Measurements from ENCODE around the gene EYA2. TPM values are rescaled to one million over a fixed set of nuclear protein-coding genes. Genes with fewer than 3 reads are reported as not detected.

EYA2 gene
- total RNA-seq, 1 donor from 2014 or later: 15.3 TPM

DNA sequence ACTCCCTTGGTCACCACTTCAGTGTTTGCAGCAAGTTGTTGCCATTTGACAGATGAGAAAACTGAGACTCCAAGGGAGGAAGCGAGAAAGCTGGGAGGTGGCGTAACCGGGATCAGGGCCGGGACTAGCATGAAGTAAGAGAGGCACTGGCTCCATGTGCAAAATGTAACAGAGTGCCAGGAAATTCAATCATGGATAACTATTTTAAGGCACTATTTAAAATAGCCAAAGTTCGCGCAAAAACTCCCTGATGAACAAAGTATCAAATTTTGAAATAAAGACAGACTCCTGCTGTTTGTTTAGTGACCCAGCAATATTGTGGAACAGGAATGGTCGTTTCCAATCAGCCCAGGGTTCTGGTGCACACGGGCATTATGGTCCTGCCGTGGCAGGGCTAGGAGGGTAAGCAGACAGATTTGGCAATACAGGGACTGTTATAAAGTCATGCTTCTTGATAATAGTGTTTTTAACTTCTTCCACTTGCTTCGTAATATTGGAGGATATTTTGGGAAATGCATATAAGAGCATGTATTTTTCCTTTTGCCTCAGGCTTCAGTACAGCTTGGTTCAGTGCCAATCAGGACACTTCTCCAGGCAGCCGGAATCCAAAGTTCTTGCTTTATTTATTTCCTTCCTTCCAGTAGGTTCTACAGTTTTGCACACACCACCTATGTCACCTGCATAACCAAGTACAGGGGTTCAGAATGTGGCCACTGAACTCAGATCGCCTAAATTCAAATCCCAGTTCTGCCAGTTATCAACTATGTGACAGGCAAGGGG is 141.6 kb downstream of the EYA2 start:
- DNase-seq (ENCODE audit: low spot score): no peak

DNA sequence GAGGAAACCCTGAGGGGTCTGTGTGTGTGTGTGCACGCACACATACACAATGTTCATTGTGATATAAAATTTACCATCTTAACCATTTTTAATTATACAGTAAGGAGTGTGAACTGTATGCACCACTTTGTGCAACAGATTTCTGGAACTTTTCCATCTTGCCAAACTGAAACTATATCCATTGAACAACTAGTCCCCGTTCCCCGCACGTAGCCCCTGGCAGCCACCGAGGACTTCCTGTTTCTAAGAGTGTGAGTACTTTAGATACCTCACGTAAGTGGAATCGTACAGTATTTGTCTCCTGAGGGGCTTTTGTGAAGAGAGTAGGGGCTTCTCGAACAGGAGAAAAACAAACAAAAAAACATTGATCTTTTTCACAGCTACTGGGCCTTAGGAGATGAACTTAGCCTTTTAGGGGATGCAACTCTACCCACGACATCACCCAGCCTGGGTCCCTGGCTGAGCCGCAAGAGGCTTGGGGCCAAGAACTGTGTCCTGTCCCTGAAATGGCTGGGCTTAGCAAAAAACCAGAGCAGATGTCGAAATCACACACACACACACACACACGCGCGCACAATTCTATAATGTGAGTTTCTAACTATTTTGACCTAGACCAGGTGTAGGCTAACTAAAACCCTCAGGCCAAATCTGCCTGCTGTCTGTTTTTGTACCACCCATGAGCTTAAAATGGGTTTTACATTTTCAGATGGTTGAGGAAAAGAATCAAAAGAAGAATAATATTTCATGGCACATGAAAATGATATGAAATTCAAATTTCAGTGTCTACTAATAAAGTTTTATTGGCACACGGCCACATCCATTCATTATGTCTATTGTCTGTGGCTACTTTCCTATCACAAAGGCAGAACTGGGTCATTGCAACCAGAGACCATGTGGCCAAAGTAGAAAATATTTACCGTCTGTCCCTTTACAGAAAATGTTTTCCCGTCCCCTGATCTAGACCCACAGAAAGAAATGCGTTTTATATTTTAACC is 144.2 kb downstream of the EYA2 start:
- DNase-seq (ENCODE audit: low spot score): no peak

DNA sequence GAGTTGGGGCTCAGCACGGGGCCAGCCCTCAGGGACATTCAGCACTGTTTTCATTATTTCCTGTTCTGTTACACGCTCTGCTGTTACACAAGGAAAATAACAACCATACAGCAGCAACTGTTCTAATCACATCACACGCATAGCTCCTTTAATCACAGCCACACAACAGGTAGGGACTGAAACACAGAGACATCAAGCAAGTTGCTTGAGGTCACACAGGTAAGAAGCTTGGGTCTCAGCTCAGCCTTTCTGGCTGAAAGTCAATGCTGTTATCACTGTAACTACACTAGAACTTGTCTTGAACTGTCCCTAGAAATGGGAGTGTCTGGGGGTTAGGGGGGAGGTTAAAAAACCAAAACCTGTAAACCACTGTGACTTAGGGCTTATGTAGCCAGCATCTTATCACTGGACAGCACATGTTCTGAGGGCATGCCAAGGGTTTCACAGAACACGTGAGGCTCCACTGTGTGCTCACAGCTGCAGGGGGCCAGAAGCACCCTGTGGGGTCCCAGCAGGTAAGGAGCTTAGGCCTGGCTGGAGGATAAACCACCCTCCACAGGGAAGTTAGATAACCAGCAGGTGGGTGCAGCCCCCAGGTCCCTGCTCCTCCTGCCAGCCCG is 146.0 kb downstream of the EYA2 start:
- no peak for DNase-seq (ENCODE audit: low spot score)

DNA sequence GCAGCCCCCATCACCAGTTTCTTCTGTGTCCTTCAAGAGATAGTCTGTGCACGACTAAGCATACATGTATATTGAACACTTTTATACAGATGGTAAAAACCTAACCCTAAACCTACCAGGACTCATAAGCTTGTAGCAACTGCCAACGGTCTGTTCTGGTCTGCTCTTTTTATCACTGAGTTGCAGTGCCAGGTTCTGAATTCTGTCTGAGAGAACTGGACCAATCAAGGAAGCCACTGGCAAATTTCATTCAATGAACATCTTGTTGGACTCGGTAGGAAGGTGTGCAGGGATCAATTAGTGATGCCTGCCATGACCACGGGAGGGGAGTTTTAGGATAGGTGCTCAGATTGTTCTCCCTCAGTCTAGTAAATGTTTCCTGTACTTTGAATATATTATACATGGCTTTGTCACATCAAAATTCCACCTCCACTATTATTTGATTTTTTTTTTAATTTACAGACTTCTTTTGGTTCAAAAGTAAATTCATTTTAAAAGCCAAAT is 146.8 kb downstream of the EYA2 start:
- DNase-seq (ENCODE audit: low spot score): no peak

DNA sequence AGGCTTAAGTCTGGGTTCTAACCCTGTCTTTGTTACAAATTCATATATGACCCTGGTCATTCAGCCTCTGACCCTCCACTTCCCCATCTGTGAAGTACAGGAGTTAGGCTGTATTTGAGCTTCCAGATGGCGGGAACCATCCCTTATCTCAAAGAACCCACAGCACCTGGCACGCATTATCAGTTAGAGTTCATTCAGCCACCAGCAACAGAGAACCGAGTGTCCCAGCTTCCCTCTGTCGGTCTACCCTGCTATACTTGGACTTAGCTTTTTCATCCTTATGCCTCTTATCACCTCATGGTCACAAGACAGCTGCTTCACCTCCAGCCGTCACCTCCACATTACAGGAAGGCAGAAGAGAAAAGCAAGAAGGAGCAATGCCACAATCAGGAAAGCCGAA is 147.8 kb downstream of the EYA2 start:
- no peak for DNase-seq (ENCODE audit: low spot score)

DNA sequence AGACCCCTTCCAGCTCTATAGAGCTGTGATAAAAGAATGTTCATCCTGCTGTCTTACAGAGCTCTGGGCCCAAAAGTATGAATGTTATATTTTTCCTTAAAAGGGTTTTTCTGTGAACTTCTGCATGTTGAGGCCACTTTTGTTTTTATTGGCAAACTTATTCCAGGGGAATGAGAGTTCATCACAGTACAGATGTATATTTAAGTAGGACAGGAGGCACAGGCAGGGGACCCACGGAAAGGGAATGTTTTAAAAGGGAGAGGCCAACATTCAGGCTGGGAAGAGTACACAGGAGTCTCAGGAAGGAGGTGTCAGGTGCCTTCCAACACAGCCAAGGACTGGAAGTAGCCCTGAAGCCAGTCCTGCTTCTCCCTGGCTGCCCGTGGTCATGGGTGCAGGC is 148.4 kb downstream of the EYA2 start:
- no peak for DNase-seq (ENCODE audit: low spot score)

DNA sequence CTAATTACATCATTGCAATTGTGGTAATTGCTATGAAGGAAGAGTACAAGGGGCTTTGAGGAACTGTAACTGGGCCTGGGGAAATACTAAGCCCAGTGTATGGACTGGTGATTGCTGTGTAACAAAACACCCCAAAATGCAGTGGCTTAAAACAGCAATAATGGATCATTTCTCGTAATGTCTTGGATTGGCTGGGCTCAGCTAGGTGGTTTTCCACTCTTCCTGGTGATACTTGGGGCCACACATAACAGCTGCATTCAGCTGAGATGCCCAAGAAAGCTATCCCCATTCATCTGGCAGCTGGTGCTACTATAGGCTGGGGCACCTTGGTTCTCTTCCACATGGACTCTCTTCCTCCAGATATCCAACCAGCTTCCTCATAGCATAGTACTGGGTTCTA is 150.3 kb downstream of the EYA2 start:
- no peak for DNase-seq (ENCODE audit: low spot score)

DNA sequence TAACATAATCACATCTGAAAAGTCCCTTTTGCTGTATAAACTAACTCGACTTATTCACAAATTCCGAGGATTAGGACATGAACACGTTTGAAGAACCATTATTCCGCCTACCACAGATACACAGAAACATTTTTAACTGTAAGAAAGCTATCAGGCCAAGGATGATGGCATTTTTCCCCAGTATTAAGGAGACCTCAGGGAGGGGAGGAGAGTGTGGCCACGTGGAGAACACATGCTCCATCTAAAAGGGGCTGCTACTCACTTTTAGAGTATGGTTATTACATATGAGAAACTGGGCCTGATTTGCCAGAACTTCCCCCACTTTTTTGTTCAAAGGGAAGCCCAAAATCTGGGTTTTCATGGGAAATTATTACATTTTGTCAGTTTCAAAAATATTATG is 153.4 kb downstream of the EYA2 start:
- no peak for DNase-seq (ENCODE audit: low spot score)

DNA sequence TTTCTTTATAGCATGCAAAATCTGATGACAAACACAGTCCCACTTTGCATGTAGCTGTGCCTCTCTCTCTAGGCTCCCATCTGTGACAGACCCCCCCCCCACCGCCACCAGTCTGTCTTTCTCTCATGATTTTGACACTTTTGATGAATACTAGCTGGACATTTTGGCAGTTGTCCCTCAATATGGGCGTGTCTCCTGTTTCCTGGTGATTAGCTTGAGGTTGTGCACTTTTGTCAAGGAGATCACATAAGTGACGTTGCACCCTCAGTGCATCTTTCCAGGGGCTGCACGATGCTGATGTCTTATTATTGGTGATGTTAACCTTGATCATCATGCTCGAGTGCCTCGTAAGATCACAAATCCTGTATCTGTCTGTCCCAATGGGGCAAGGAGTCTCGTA is 155.1 kb downstream of the EYA2 start:
- no peak for DNase-seq (ENCODE audit: low spot score)

DNA sequence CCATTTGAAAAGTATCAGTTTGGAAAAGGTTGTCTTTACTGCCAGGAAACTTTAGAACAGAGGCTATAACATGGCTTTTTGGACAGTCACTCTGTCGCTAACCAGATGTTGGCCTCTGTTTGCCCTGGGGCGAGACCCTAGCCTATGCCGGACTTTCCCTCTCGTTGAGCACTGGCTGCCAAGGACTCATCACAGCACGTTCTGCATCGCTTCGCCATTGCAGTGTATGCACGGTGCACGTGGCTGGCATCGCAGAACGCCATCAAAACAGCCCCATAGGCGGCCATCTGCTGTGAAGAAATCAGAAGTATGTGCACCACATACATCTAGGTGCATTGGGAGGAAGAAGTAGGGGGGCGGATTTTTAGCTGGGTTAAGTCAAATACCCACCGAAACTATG is 156.4 kb downstream of the EYA2 start:
- DNase-seq (ENCODE audit: low spot score): no peak

DNA sequence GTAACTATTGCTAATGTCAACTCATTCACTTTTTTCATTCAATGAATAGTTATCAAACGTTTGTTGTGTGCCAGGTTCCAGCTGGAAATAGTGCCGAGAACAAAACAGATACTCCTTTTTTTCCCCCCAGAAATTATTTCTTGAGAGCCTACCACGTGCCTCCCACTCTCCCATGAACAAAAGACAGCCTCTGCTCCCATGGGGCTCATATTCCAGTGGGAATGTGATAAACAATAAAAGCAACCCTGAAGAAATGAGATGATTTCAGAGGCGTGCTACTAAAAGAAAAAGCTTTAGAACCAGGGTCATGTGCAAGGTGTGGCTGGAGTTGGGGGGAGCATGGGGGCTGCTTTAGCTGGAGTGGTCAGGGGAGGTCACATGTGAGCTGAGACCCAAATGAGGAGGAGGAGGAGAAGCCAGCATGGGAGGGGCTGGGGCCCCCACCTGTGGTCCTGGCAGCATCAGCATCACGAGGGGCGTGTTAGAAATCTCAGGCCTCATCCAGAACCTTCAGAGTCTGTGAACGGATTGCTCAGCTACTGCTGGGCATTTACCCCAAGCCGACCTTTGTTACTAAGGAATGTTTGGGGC is 157.4 kb downstream of the EYA2 start:
- DNase-seq (ENCODE audit: low spot score): no peak

DNA sequence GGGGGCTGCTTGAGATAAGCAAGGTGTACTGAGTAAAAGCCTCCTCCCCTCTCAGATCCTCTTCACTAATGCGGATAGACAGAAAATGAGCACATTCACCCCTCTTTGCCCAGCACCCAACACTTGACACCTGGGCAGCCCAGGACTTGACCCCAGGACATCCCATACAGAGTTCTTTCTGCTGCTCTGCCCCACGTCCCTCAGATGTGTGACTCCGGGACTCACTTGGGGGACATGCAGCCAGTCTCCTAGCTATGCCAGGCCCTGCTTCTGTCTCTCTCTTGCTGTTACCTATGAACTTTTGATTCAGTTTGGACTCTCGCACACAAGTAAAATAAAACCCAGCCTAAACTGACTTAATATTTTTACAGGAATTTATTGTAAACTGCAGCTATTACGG is 159.9 kb downstream of the EYA2 start:
- no peak for DNase-seq (ENCODE audit: low spot score)

DNA sequence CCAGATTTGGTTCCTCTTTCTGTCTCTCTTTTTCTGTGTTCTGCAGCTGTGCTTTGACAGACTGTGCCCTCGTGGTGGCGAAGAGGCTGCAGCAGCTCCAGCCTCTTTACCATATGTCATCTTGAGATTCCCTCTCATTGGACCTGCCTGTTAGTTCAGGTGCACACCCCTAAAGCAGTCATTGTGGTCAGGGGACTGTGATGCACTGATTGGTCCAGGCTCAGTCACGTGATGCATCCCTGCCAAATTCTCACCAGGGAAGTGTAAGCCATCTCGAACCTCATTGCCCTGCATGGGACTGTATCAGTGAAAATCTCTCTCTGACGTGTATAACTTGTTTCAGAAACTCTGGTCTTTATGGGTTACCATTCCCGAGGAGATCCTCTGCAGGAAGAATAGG is 160.3 kb downstream of the EYA2 start:
- DNase-seq (ENCODE audit: low spot score): no peak

DNA sequence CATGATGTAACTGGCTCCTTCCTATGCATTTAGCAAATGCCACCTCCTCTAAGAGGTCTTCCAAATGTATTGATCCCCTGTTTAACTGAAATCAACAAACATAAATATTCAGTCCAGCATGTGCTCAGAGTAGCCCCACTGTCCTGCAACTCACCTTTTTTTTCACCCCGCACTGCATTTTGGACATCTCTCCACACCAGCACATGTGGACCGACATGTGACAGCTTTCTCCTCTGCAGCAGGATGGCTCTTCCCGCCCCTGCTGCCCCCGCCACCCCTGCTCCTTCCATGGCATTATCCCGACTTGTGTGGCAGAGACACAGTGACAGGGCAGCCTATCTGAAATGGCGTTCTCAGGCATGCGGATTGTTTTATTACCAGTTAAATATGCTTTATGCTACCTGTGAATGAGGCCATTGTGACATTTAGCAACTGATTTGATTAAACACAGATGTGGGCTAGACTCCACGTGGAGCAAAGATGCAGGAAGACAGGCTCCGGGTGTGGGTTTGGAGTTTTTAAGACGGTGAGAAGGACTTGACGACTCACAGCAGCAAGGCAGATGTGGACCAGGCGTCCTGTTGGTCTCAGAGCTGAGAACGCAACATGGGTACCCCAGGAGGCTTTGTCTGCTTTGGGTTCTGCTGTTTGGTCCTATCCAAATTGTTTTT is 161.2 kb downstream of the EYA2 start:
- DNase-seq (ENCODE audit: low spot score): no peak

DNA sequence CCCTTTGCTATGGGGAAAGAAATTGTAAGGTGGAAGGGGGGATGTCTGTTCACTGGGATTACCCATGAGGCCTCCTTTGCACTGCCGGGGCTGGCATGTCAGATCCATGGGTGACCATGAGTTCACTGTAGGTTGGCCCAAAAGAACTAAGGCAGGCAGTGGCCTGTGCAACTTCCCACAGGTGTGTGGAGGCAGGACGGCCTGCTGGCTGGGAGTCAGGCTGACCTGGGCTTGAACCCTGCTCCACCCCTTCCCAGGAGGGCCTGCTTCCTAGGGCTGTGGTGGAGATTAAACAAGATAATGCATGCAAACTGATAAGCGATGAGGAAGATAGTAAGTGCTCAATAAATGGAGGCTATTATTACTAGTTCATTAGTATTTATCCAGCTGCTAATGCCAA is 163.0 kb downstream of the EYA2 start:
- no peak for DNase-seq (ENCODE audit: low spot score)

DNA sequence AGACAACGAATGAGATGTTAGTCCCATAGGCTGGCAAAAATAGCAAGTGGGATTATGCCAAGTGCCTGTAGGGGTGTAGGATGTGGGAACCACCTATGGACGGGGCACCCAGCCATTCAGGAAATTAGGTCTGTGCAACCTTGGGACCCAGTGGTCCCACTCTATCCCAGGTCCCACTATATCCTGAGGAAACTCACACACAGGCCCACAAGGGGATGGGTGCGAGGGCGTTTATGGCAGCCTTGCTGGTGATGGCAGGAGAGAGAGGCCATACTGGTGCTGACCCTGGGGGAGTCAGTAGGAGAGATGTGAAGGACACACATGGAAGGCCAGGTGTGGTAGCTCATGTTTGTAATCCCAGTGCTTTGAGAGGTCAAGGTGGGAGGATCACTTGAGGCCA is 163.6 kb downstream of the EYA2 start:
- no peak for DNase-seq (ENCODE audit: low spot score)

DNA sequence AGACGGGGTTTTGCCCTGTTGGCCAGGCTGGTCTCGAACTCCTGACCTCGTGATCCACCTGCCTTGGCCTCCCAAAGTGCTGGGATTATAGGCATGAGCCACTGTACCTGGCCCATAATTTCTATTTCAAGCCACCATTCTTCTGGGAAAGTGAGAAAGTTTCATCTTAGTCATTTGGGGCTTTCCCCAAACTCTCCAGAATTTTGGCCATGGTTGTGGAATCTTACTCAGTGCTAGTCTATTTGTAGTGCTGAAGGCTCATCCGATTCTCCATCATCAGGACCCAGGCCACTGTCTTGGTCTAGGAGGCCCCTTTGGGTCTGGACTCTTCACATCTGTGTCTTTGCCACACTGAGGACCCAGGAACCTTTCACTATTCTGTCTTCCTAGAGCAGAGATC is 164.9 kb downstream of the EYA2 start:
- no peak for DNase-seq (ENCODE audit: low spot score)

DNA sequence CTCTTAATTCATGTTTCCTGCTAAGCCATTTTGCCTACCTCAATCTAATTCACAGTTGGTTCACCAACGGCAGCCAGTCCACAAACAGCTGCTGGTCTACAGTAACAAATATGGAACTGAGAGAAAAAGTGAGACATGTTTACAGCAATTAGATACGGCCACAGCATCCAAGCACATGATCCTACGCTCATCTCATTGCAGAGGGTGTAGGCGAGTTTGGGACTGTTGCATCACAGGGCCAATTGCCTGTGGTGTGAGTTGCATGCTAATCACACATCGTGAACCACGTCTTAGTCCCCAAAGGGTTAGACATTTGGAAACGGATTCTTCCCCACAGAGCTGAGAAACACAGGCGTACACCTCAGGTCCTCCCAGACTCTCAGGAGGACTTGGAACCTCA is 166.9 kb downstream of the EYA2 start:
- no peak for DNase-seq (ENCODE audit: low spot score)

DNA sequence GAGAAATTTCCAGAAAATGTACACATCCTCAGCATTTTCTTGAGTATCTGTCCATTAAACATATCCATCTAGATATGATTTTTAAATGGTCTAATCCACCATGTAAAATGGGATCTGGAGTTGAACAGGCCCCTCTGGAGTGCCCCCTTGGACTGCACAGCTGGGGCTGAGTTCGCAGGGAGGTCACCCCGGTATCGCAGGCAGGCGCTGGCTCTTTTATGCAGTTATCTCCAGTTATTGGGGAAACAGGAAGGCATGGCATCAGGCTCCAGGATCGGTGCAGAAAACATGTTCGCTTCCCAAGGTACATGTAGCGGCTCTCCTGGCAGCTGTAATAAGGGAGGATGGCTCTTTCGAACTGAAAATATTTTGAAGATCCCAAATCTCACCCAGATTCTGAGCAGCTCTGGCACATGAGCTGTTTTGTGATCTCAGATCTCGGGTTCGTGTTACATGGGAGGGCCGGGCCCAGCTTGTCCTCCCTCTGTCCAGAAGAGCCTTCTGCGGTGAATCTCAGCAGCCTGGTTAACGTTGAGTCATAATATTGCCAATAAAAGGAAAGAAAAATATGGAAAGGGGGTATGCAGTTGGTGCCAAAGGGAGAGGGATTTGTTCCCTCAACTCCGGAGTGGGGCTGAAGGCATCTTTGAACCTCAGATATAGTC is 167.7 kb downstream of the EYA2 start:
- DNase-seq (ENCODE audit: low spot score): no peak

DNA sequence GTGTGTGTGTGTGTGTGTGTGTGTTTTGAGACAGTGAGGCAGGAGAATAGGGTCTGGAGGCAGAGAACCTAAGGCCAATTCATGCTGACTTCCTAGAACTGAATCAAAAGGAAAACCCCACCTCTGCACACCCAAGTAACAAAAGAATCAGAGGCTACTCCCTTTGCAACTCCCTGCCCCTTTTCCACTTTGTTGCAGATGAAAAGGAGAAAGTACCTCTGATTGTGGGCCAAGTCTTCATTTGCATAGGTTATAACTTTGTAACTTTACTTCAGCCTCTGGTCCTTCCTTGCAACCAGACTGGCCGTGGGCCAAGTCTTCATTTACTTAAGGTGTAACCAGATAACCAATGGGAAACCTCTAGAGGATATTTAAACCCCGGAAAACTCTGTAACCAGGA is 168.8 kb downstream of the EYA2 start:
- peak; percentile 54 for DNase-seq (ENCODE audit: low spot score)

DNA sequence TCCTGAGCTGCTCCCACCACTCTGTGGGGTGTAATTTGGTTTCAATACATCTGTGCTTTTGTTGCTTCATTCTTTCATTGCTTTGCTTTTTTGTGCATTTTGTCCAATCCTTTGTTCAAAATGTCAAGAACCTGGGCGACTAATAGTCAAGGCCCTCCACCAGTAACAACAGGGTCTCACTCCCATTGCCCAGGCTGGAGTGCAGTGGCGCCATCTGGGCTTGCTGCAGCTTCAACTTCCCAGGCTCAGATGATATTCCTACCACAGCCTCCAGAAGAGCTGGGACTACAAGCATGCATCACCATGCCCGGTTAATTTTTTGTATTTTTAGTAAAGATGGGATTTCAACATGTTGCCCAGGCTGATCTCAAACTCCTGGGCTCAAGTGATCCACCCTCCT is 169.2 kb downstream of the EYA2 start:
- no peak for DNase-seq (ENCODE audit: low spot score)
